Activated naive CD8-positive, alpha-beta T cell treated with anti-CD3 and anti-CD28 coated beads, Interleukin-2, amount 50 U/mL, for 16 hours (primary cell): Measurements from ENCODE around the gene HOXC11.

Experiments used
- DNase-seq: peaks from one replicate; pipeline ENCODE4 v3.0.0-alpha.2; 2020; ENCODE audit warnings: low read depth, low spot score

The HOXC11 gene

GRCh38 chr12:53942467-53942997 is 30.4 kb upstream of the HOXC11 start:
- no peak for DNase-seq

GRCh38 chr12:53944209-53944608 is 28.7 kb upstream of the HOXC11 start:
- DNase-seq = no peak

- no peak for DNase-seq
These were observed 27.7 kb upstream of the HOXC11 start for GRCh38 chr12:53944907-53945847.

DNA sequence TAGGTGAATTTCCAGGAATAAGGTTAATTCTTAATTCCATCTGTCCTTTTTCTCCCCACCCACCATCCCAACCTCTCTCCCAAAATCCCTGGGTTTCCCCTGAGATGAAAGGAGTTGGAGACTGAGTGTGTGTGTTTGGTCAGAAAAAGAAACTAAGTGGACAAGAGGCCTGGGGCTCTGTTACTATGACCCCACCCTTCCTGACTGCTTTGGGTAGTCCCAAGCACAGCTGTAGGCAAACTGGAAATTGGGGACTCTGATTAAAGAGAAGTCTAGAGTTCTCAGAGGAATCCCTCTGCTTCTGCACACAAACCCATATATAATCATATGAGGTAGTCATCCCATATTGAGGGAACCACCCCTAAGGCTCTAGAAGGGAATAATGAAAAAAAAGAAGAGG is 25.2 kb upstream of the HOXC11 start:
- no peak for DNase-seq

DNA sequence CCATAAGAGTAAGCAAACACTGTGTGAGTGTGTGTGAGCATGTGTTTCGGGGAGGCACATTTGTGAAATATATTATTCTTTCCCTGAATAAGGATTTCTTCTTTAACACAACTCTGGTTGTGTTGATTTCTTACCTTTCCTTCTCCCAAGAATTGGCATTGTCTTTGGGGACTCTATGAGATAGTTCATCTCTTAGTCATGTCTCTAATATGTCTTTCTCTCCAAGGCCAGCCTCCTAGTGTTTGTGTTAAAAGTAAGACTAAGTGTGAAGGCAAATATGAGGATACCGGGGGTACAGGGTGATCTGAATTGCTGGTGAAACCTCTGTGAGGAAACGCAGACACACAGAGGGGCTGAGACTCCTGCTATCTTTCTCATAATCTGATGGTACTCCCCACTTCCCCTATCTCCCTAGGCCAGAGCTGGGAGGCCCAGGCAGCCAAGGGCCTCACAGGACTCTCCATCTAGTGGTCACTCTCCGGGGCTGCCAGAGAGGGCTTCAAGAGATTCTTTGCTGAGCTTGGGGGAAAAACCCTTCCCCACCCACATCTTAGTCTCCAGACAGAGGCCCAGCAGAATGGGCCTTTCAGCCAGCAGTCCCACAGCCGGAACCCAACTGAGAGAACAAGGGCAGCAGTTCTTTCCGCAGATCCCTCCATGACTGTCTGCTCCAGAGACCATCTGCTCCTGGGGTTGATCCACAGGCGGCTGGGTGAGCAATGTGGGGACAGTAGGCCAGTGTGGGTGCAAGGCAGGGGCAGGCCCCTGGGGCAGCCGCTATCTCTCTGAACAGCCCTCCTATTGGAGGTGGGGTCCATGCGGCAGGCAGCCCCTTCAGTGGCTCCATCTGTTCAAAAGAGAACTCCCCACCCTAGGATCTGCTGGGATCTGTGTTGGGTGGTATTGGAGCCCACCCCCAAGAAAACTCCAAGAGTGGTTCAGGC is 24.0 kb upstream of the HOXC11 start:
- no peak for DNase-seq

GRCh38 chr12:53949631-53950436 is 23.1 kb upstream of the HOXC11 start:
- DNase-seq = no peak

- no peak for DNase-seq
These were observed 22.5 kb upstream of the HOXC11 start for GRCh38 chr12:53950437-53950773.

DNA sequence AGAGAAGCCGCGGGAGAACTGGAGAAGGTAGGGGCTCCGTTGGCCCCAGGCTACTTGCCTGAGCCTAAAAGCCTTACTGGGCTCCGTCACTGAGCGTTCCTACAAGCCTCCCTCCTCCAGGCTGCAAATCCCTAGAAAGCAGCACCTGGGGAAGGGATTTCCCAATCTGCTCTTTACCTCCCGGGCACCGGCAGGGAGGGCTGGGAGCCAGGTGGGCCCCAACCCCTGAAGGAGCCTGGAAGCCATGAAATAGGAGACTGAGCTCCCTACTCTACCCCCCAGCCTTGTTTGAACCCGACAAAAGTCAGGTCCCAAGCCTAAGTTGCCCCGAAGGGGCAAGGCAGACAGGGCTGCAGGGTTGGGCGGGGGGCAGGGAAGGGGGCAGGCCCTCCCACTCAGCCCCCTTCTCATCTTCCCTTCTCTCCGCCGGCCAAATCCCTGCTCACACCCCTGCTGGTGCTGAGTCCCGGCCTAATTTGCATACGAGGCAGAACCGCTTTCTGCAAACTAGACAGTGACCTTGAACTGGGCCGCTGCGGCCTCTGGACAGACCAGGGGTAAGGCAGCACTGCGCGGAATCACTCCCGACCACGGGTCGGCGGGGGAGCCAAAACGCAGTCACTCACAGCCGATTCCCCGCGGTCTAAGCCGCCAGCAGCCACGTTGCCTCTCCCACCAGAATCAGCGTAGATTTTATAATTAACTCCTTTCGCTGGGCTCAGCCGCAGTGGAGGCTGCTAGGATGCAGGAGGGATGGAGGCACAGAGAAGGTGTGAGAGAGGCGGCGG is 21.9 kb upstream of the HOXC11 start:
- no peak for DNase-seq

DNA sequence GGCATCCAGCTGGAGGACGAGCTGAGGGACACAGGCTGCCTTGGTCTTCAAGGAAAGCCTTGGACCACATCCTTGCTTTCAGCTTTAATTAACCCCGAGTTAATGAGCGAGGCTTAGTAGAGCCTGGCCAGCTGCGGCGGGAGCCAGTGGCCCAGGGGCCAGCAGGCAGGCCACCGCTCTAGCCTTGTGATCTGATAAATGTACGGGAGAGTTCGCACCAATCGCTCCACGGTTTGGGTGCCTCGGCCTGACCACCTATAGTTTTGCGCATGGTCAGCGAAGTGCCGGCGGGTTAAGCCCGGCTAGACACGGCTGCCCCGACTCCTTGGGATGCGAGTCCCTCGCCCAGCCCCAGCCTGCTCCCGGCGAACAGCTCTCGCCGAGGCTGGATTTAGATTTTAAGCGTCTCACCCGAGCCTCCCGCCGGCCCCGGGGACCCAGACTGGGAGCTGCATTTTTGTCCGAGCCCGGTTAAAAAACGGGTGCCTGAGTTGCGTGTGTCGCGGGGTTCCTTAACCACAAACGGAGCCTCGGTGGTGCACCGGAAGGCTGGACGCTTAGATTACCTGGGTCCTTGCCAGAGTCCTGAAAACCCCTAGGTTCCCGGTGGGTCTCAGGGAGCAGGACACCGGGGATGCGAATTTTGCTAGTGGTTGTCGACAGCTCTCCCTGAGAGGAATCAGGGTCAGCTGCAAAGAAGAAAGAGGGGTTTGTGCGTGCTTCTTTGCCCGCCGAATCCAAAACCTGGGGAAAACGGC is 21.2 kb upstream of the HOXC11 start:
- no peak for DNase-seq

DNA sequence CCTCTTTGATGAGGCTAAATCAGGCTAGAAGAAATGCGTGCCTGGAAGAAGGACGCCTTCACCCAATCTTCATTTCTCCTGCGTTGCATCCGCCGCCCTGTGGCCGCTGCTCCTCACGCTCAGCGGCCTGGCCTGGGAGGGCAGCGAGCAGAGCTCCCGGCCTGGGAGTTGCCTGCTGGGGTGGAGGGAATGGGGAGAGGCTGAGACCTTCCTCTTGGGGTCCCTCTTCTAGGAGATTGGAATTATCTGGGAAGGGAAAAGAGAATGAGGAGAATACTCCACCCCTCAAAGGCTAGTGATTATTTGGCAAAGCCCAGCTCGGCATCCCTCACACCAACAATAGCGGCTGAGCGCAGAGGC is 20.6 kb upstream of the HOXC11 start:
- no peak for DNase-seq

DNA sequence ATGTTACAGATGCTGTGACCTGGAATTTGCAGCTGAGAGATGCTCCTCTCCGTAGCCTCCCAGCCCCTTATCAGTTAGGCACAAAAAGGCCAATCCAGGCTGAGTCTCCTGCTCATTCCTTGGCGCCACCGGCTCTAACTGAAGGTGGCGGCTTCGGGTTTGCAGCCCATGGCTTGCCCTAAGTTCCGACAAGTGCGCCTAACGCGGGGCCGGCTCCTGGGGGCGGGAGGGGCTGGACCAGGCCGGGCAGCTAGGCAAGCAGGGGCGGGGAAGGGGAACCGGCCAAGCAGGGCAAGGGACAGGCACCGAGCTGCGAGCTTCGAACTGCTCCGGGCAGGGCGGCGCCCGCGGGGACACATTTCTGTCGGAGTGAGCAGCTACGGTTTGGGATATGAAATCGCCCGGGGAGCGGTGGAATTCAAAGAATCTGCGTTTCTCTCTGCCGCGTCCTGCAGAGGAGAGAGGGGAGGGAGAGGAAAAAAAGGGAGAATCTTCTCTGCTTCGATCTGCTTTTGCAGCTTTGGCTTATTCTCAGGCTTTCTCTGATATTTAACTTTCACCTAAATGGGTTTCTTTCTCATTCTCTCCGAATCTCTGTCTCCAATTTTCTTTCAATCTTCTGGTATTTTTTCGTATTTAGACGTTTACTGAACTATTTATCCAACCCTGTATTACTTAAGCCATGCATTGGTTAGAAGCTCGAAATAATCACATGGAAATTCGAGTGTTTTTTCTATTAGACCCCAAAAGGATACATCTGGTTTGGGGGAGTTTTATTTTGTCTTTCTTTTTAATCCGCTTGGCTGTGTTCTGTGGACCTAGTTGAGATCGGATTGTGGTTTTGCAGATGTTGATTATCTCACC is 19.8 kb upstream of the HOXC11 start:
- no peak for DNase-seq

DNA sequence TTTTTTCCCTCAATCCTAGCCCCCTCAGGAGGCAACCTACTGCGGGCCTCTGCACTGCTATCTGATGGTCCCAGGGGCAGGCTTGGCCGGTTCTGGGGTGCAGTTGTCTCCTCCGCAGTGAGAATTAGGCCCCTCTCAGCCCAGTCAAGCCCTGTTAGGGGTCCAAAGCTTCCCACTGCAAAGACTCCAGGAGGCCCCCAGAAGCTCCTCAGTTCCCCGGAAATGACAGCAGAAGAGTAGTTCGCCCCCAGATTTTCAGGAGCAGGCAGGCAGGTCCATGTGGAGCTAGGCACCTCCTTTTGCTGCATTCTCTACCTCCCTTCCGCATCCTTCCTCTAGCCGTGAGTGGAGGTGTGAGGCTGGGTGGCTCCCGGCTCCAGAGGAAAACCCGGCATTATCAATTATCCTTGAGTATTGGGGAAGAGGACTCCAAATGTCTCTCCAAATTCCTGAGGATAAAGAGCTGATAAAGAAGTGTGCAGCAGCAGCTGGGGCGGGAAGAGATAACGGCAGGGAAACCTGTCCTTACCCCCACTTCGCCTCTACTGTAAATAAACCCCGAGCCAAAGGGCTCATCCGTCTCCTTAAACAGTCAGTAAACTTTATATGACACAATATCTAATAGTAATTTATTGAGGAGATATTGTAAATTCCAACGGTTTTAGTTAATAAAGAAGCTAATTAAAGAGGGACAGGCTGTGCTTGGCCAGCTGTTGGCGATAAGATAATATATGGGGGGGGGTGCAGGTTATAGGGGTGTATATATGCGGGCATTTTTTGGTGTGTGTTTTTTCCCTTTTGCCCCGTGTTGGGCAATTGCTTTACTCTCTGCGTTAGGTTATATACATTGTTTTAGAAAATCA is 18.9 kb upstream of the HOXC11 start:
- no peak for DNase-seq

GRCh38 chr12:53954694-53955035 is 18.3 kb upstream of the HOXC11 start, which contains the start of gene HOXC12:
HOXC12 (plus strand) TSS chr12:53954903; CDS start chr12:53954930, 27 bp downstream.
- no peak for DNase-seq

DNA sequence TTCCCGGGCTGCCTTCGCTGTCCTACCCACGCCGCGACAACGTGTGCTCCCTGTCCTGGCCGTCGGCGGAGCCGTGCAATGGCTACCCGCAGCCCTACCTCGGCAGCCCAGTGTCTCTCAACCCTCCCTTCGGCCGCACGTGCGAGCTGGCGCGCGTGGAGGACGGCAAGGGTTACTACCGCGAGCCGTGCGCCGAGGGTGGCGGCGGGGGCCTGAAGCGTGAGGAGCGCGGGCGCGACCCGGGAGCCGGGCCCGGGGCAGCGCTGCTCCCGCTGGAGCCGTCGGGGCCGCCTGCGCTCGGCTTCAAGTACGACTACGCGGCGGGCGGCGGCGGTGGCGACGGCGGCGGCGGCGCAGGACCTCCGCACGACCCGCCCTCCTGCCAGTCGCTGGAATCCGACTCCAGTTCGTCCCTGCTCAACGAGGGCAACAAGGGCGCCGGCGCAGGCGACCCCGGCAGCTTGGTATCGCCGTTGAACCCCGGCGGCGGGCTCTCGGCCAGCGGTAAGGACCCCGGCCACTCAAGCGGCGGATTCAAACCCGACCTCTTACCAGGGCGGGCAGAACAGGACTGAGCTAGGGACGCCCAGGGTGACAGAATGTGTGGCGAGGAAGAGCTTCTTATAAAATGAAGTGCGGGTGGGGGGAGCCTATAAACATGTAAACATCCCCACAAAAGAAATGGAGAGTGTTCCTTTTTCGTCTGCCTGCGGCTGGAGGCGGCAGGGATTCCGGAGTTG is 17.7 kb upstream of the HOXC11 start:
- no peak for DNase-seq

- DNase-seq = no peak
These were observed 17.1 kb upstream of the HOXC11 start for GRCh38 chr12:53955776-53956250.

GRCh38 chr12:53956251-53956887 is 16.6 kb upstream of the HOXC11 start:
- no peak for DNase-seq
